Measurements from ENCODE around the gene DRD3.

Gene DRD3

DNA sequence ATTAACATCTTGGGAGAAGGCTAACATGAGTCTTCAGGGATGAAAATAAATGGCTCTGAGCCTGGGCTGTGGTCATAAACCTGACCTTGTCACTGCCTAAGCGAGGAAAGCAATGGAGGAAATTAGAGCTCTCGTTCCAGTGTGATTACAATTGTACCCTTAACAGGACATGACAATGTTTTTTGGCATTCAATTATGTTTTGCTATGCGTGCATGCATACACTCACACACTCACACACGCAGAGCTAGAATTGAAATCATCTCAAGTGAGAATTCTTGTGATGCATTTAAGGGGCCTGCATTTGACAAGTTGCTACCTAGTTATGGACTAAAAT lies 34.4 kb upstream of the DRD3 start:
- H3K4me3 ChIP-seq (ENCODE audit: low read depth, low read length), result no peak overlapping the region
- TF ChIP-seq, protein P1, sequence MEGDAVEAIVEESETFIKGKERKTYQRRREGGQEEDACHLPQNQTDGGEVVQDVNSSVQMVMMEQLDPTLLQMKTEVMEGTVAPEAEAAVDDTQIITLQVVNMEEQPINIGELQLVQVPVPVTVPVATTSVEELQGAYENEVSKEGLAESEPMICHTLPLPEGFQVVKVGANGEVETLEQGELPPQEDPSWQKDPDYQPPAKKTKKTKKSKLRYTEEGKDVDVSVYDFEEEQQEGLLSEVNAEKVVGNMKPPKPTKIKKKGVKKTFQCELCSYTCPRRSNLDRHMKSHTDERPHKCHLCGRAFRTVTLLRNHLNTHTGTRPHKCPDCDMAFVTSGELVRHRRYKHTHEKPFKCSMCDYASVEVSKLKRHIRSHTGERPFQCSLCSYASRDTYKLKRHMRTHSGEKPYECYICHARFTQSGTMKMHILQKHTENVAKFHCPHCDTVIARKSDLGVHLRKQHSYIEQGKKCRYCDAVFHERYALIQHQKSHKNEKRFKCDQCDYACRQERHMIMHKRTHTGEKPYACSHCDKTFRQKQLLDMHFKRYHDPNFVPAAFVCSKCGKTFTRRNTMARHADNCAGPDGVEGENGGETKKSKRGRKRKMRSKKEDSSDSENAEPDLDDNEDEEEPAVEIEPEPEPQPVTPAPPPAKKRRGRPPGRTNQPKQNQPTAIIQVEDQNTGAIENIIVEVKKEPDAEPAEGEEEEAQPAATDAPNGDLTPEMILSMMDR (IDR thresholded peaks at IDR 0.05; ENCODE audit: borderline replicate concordance, insufficient read depth, low read depth, low read length), result no peak

DNA sequence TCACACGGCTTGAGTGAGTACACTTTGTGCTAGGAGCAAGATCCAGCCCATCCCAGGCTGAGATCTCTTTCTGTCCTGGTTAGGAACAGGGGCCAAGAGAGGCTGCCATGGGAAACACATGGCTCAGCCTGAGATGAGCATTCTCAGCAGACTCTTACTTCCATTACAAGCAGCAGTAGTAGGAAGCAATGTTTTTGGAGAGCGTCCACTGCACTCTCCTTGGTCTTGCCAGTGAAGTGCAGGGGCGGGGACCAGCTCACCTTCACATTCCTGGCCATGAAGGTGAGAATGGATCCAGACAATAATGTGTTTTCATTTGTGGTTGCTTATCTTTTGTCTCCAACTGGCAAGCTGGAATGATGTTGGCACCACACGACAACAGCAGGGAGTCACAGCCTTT lies 33.8 kb upstream of the DRD3 start:
- TF ChIP-seq, protein P1 (IDR thresholded peaks at IDR 0.05; ENCODE audit: borderline replicate concordance, insufficient read depth, low read depth, low read length), result no peak
- H3K4me3 ChIP-seq (ENCODE audit: low read depth, low read length), result no peak overlapping the region

DNA sequence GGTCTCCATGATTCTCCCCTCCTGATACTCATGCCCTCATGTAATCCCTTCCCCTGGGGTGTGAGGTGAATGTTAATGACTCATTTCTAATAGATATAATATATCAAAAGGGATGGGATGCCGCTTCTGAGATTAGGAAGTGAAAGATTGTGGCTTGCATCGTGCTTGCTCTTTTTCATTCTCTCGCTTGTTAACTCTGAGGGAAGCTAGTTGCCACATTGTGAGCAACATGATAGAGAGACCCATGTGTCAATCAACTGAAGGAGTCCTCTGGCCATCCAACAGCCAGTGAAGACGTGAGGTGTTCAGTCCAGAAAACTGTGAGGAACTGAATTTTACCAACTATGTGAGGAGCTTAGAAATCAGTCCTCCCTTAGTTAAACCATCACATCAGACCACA lies 28.9 kb upstream of the DRD3 start:
- no peak overlapping the region for H3K4me3 ChIP-seq (ENCODE audit: low read depth, low read length)
- TF ChIP-seq, protein P1 (IDR thresholded peaks at IDR 0.05; ENCODE audit: borderline replicate concordance, insufficient read depth, low read depth, low read length), result no peak

DNA sequence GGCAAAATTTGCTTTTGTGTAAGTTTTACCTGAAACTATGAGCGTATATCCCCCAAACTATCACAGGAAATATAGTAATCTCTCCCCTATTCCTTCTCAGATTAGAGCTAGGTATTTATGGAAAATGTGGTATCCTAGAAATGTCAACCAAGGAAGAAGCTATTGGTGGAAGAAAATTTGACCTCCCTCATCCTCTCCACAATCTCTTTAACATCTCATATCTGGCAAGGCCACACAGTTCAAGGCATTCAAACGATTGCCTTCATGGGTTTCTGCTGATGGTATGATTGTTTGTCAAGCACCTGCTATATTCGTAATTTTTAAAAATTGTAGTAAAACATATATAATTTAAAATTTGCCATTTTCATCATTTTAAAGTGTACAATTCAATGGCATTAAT lies 27.5 kb upstream of the DRD3 start:
- H3K4me3 ChIP-seq (ENCODE audit: low read depth, low read length), result no peak overlapping the region
- TF ChIP-seq, protein P1 (IDR thresholded peaks at IDR 0.05; ENCODE audit: borderline replicate concordance, insufficient read depth, low read depth, low read length), result no peak

DNA sequence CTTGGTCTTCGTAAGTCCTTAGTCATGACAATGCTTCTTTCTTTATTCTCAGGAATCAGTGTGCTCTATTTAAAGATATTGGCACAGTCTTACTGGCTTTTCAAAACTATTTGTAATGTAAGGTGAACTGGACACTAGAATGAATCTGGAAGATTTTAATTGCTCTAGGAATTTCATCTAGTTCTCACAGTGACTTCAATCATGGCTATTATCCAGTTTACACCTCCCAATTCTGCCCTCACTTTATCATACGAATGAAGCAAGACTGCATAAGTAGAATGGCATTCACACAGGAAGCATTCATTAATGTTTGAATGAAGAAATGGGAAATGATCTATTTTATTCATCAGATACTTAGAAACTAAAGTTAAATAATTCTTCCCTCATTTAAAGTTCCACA lies 26.7 kb upstream of the DRD3 start:
- TF ChIP-seq, protein P1 (IDR thresholded peaks at IDR 0.05; ENCODE audit: borderline replicate concordance, insufficient read depth, low read depth, low read length), result no peak
- H3K4me3 ChIP-seq (ENCODE audit: low read depth, low read length), result no peak overlapping the region

DNA sequence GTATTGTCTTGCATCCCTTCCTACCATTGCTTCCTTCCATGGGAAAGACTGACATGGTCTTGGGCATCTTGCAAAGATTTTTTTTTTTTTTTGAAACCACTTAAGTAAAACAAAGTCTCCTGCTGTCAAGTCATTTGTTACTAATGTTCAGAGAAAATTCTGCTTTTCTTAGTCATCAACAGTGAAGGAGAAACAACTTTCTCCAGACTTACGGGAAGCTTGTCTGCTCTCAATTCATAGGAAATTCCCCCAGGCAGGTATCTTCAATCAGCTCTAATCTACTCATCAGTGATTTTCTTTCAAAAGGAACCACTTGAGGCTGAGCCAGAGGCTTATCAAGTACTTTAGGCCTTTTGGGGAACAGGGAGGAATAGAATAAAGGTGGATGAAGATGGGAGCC lies 15.9 kb upstream of the DRD3 start:
- TF ChIP-seq, protein P1 (IDR thresholded peaks at IDR 0.05; ENCODE audit: borderline replicate concordance, insufficient read depth, low read depth, low read length), result no peak
- H3K4me3 ChIP-seq (ENCODE audit: low read depth, low read length), result no peak overlapping the region

DNA sequence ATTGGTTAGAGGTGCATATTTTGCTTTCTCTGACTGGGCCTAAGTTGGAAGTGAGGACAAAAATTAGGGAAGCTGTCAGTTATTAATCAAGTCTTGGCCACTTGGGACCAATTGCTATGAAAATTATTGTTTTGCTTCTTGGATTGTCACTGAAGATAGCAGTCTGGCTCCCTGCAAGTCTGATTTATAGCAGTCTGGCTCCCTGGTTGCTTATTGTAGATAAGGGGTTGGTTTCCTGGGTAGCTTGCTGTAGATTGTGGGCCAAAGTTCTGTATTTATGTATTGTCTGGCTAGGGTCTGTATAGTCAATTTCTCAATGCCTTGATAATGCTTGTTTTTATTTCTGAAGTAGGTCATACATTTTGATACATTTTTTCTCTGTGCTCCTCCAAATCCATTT lies 13.3 kb upstream of the DRD3 start:
- TF ChIP-seq, protein P1 (IDR thresholded peaks at IDR 0.05; ENCODE audit: borderline replicate concordance, insufficient read depth, low read depth, low read length), result no peak
- H3K4me3 ChIP-seq (ENCODE audit: low read depth, low read length), result no peak overlapping the region
